Liver (tissue), 3 donors: ENCODE results near the gene DHX32.

ENCODE experiments used
- HNF4A ChIP-seq, 2 donors: conservative IDR thresholded peaks; 2 replicates each; pipeline ENCODE4 v1.6.1; 2016; ENCODE audit warnings: antibody characterized with exemption in 2 of 2, mild to moderate bottlenecking in 2 of 2
- JUND ChIP-seq, 2 donors: IDR thresholded peaks; 2 replicates each; pipeline ENCODE4 v1.6.1; 2016; ENCODE audit warnings: antibody characterized with exemption in 2 of 2
- RAD21 ChIP-seq, 2 donors: IDR thresholded peaks; 2 replicates each; pipeline ENCODE4 v1.6.1; 2016; ENCODE audit warnings: antibody characterized with exemption in 2 of 2, mild to moderate bottlenecking in 2 of 2
- TAF1 ChIP-seq: conservative IDR thresholded peaks from 2 replicates; pipeline ENCODE4 v1.6.1; 2016; ENCODE audit warnings: antibody characterized with exemption, mild to moderate bottlenecking
- TF ChIP-seq, protein P1 (sequence below): fragments of 150-350 bp; IDR thresholded peaks from 2 replicates; pipeline ENCODE4 v1.5.1; 2017; ENCODE audit warnings: improper control_type of control experiment, low read depth, low read length; ENCODE audit not compliant: missing input control
- TF ChIP-seq, protein P2 (sequence below): IDR thresholded peaks from 2 replicates; pipeline ENCODE4 v1.6.1; 2016; ENCODE audit warnings: antibody characterized with exemption
- TF ChIP-seq, protein P3 (sequence below): IDR thresholded peaks from 2 replicates; pipeline ENCODE4 v1.6.1; 2016; ENCODE audit warnings: antibody characterized with exemption
- TF ChIP-seq, protein P4 (sequence below): IDR thresholded peaks from 2 replicates; pipeline ENCODE4 v1.6.1; 2016; ENCODE audit warnings: antibody characterized with exemption, mild to moderate bottlenecking
- donor health status: healthy.
- donor health status: healthy.

DNA sequence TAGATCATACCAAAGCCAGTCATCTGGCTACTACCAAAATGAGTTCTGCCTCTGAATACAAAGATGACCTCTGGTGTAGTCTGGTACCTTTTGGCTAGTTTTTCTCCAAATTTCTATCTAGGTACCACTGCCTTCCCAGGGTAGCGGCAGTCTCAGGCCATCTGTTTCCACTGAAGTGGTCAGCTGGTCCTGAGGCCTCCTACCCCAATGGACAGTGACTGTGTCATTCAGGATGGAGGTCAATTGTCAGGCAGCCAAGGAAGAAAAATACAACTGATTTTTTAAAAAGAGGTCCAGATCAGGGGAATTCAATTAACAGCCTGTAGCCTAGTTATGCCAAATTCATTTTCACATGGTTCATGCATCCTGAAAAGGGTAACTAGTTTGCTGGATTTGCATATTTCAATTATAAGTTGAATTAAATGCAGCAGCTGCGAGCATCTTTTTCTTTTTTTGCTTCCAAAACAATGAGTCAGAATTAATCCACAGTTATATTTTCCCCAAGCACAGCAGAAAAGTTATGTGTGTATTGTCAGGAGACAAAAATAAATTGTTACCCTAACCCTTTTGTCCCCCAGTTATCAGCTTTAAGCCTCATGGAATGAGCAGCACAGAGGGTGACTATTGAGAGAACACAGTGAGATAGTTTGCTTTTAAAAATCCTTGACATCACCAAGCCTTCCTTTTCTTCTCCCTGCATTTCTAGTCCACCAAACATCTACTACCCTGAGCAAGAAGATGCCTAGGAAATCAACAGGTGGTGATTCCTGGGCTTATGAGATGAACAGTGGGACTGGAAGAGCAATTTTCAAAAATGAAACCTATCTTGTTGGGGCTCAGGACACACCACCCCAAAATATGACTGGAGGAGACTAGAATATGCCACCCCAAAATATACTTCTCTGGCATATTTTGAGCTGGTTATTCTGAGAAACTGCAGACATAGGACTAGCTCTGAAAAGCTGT is 30.0 kb downstream of the DHX32 start:
- TF ChIP-seq, protein P1, sequence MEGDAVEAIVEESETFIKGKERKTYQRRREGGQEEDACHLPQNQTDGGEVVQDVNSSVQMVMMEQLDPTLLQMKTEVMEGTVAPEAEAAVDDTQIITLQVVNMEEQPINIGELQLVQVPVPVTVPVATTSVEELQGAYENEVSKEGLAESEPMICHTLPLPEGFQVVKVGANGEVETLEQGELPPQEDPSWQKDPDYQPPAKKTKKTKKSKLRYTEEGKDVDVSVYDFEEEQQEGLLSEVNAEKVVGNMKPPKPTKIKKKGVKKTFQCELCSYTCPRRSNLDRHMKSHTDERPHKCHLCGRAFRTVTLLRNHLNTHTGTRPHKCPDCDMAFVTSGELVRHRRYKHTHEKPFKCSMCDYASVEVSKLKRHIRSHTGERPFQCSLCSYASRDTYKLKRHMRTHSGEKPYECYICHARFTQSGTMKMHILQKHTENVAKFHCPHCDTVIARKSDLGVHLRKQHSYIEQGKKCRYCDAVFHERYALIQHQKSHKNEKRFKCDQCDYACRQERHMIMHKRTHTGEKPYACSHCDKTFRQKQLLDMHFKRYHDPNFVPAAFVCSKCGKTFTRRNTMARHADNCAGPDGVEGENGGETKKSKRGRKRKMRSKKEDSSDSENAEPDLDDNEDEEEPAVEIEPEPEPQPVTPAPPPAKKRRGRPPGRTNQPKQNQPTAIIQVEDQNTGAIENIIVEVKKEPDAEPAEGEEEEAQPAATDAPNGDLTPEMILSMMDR: no peak
- TF ChIP-seq, protein P2, sequence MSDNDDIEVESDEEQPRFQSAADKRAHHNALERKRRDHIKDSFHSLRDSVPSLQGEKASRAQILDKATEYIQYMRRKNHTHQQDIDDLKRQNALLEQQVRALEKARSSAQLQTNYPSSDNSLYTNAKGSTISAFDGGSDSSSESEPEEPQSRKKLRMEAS: no peak
- TF ChIP-seq, protein P3, sequence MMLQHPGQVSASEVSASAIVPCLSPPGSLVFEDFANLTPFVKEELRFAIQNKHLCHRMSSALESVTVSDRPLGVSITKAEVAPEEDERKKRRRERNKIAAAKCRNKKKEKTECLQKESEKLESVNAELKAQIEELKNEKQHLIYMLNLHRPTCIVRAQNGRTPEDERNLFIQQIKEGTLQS: no peak
- no peak for TF ChIP-seq TAF1
- TF ChIP-seq, protein P4, sequence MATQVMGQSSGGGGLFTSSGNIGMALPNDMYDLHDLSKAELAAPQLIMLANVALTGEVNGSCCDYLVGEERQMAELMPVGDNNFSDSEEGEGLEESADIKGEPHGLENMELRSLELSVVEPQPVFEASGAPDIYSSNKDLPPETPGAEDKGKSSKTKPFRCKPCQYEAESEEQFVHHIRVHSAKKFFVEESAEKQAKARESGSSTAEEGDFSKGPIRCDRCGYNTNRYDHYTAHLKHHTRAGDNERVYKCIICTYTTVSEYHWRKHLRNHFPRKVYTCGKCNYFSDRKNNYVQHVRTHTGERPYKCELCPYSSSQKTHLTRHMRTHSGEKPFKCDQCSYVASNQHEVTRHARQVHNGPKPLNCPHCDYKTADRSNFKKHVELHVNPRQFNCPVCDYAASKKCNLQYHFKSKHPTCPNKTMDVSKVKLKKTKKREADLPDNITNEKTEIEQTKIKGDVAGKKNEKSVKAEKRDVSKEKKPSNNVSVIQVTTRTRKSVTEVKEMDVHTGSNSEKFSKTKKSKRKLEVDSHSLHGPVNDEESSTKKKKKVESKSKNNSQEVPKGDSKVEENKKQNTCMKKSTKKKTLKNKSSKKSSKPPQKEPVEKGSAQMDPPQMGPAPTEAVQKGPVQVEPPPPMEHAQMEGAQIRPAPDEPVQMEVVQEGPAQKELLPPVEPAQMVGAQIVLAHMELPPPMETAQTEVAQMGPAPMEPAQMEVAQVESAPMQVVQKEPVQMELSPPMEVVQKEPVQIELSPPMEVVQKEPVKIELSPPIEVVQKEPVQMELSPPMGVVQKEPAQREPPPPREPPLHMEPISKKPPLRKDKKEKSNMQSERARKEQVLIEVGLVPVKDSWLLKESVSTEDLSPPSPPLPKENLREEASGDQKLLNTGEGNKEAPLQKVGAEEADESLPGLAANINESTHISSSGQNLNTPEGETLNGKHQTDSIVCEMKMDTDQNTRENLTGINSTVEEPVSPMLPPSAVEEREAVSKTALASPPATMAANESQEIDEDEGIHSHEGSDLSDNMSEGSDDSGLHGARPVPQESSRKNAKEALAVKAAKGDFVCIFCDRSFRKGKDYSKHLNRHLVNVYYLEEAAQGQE: no peak
- TF ChIP-seq RAD21 (IDR thresholded peaks at IDR 0.05): no peak
- no peak for TF ChIP-seq JUND (IDR thresholded peaks at IDR 0.05)
- no peak for TF ChIP-seq HNF4A (conservative IDR thresholded peaks at IDR 0.05)
